MCF 10A (cell line): ENCODE data around the gene MFSD2B. TPM values are rescaled to one million over a fixed set of nuclear protein-coding genes. Genes with fewer than 3 reads are reported as not detected.

Experiments used
- BruUV-seq: library from RNA; stranded (reverse); fragments of 400-500 nt; replicated peaks from 2 replicates; lab custom pipeline; 2021; lab: Mats Ljungman, UMichigan
- CTCF ChIA-PET: fragments of 300-600 bp; sonication (Branson Sonifier 250); formaldehyde crosslinking; extraction: SDS; loops from one replicate; lab custom pipeline; 2021; ENCODE audit warnings: antibody characterized with exemption, inconsistent platforms; lab: Yijun Ruan, JAX
- POLR2A ChIA-PET: fragments of 300-600, 350-650 bp; sonication (Branson Sonifier 250); formaldehyde crosslinking; extraction: SDS; loops from one replicate; lab custom pipeline; 2020; ENCODE audit warnings: antibody characterized with exemption, inconsistent platforms; lab: Yijun Ruan, JAX
- DNase-seq: peaks from one replicate; pipeline ENCODE4 v3.0.0-alpha.2; 2018; ENCODE audit not compliant: unreplicated experiment
- H3K27ac Mint-ChIP-seq: one replicate; pipeline ENCODE4 v1.8.0; 2022; ENCODE audit warnings: mild to moderate bottlenecking, low read depth, mixed read lengths; ENCODE audit not compliant: unreplicated experiment
- H3K27me3 Mint-ChIP-seq: one replicate; pipeline ENCODE4 v1.8.0; 2022; ENCODE audit warnings: mixed read lengths; ENCODE audit not compliant: insufficient read depth, unreplicated experiment
- H3K36me3 Mint-ChIP-seq: one replicate; pipeline ENCODE4 v1.8.0; 2022; ENCODE audit warnings: mild to moderate bottlenecking, moderate library complexity, mixed read lengths; ENCODE audit not compliant: insufficient read depth, unreplicated experiment
- H3K4me1 Mint-ChIP-seq: one replicate; pipeline ENCODE4 v1.8.0; 2022; ENCODE audit warnings: mixed read lengths; ENCODE audit not compliant: insufficient read depth, unreplicated experiment
- H3K4me3 Mint-ChIP-seq: one replicate; pipeline ENCODE4 v1.8.0; 2022; ENCODE audit warnings: mild to moderate bottlenecking, moderate library complexity, mixed read lengths; ENCODE audit not compliant: unreplicated experiment
- H3K9me3 Mint-ChIP-seq: one replicate; pipeline ENCODE4 v1.8.0; 2022; ENCODE audit warnings: mixed read lengths; ENCODE audit not compliant: unreplicated experiment
- CTCF ChIP-seq: fragments of 200-600 bp; IDR thresholded peaks from one replicate; pipeline ENCODE4 v1.8.0; 2022; ENCODE audit warnings: antibody characterized with exemption, mild to moderate bottlenecking; ENCODE audit not compliant: unreplicated experiment
- intact Hi-C: fragments of 100-400 bp; cut with micrococcal nuclease; formaldehyde crosslinking; loops from 2 replicates; pipeline ENCODE4 v1.14.1; 2022
- total RNA-seq: library from RNA; stranded (reverse); gene quantifications from 2 replicates; pipeline ENCODE4 v1.2.3, GENCODE V29; 2022

The MFSD2B gene
- total RNA-seq, 1 experiment from 2014 or later: 0.26 TPM

GRCh38 chr2:24048769-24049484, 39.0 kb downstream of the MFSD2B start:
- ChIA-PET POLR2A (interaction anchor here (0.8 to 2.4 kb wide), 10 partner anchors 9 to 123 kb away, joined by 3 to 16 read pairs (median 4); partner anchors contain the start of genes ATAD2B, SF3B6 and TP53I3), CTCF (interaction anchor here (0.6 kb wide), 1 partner anchor 100 kb away, joined by 3 read pairs; no protein-coding TSS in a partner anchor)
- intact Hi-C loops: no loop called here
- Mint-ChIP-seq H3K9me3 (no peaks in the 10 kb centered on the region), H3K27me3 (no peaks in the 10 kb centered on the region), H3K4me1 (peaks cover 24% of the 10 kb centered on the region), H3K27ac (no peak overlapping the region), H3K36me3 (peaks cover 5% of the 10 kb centered on the region), H3K4me3 (no peak overlapping the region)
- no TSS peak for BruUV-seq
- no peak for TF ChIP-seq CTCF
- DNase-seq: peak; percentile 22

- Mint-ChIP-seq H3K9me3 (no peaks in the 10 kb centered on the region), H3K4me3 (no peak within 1 kb of the TSS), H3K4me1 (peaks cover 24% of the 10 kb centered on the region), H3K27ac (no peak within 1 kb of the TSS), H3K27me3 (no peaks in the 10 kb centered on the region), H3K36me3 (peaks cover 5% of the 10 kb centered on the region)
- no TSS peak for BruUV-seq
- intact Hi-C loops: no loop called here
- peak; percentile 48 for DNase-seq
- TF ChIP-seq CTCF: no peak
- ChIA-PET POLR2A (interaction anchor here (0.8 to 2.8 kb wide), 12 partner anchors 8 to 124 kb away, joined by 3 to 22 read pairs (median 4); partner anchors contain the start of genes ATAD2B, SF3B6 and TP53I3), CTCF (interaction anchor here (0.6 to 0.9 kb wide), 2 partner anchors 101 to 122 kb away, joined by 3 read pairs; no protein-coding TSS in a partner anchor)
These were observed 39.7 kb downstream of the MFSD2B start, which contains the start of gene FKBP1B for GRCh38 chr2:24049485-24050021. TSS of gene FKBP1B (plus strand) at chr2:24049741. CDS start at chr2:24049850, 109 bp downstream.

- Mint-ChIP-seq H3K36me3 (peaks cover 5% of the 10 kb centered on the region), H3K4me3 (no peak overlapping the region), H3K9me3 (no peaks in the 10 kb centered on the region), H3K27ac (no peak overlapping the region), H3K27me3 (no peaks in the 10 kb centered on the region), H3K4me1 (peaks cover 17% of the 10 kb centered on the region)
- BruUV-seq: no TSS peak
- ChIA-PET CTCF (interaction anchor here (0.6 to 0.9 kb wide), 2 partner anchors 9 to 123 kb away, joined by 3 read pairs; no protein-coding TSS in a partner anchor), POLR2A (interaction anchor here (0.7 to 2.8 kb wide), 7 partner anchors 24 to 162 kb away, joined by 3 to 22 read pairs (median 3); partner anchors contain the start of genes ATAD2B, SF3B6 and TP53I3)
- DNase-seq: no peak
- intact Hi-C loops: no loop called here
- TF ChIP-seq CTCF: no peak
These were observed 40.4 kb downstream of the MFSD2B start for GRCh38 chr2:24050041-24050979.
